Endothelial cell (in vitro differentiated cells): ENCODE measurements around the gene OR56A5. TPM values are rescaled to one million over a fixed set of nuclear protein-coding genes. Genes with fewer than 3 reads are reported as not detected.

Experiments
- DNase-seq: peaks from one replicate; pipeline ENCODE4 v3.0.0; 2021; ENCODE audit warnings: low spot score
- H3K27ac Mint-ChIP-seq: one replicate; pipeline ENCODE4 v1.8.0; 2021; ENCODE audit warnings: mixed read lengths, inconsistent platforms; ENCODE audit not compliant: unreplicated experiment
- H3K27me3 Mint-ChIP-seq: one replicate; pipeline ENCODE4 v1.8.0; 2021; ENCODE audit warnings: mild to moderate bottlenecking, moderate library complexity, mixed read lengths, inconsistent platforms; ENCODE audit not compliant: unreplicated experiment
- H3K36me3 Mint-ChIP-seq: one replicate; pipeline ENCODE4 v1.8.0; 2021; ENCODE audit warnings: mild to moderate bottlenecking, low read depth, mixed read lengths, inconsistent platforms; ENCODE audit not compliant: unreplicated experiment
- H3K4me1 Mint-ChIP-seq: one replicate; pipeline ENCODE4 v1.8.0; 2021; ENCODE audit warnings: mild to moderate bottlenecking, mixed read lengths, inconsistent platforms; ENCODE audit not compliant: unreplicated experiment
- H3K4me3 Mint-ChIP-seq: one replicate; pipeline ENCODE4 v1.8.0; 2021; ENCODE audit warnings: mild to moderate bottlenecking, mixed read lengths, inconsistent platforms; ENCODE audit not compliant: unreplicated experiment
- H3K9me3 Mint-ChIP-seq: one replicate; pipeline ENCODE4 v1.8.0; 2021; ENCODE audit warnings: mixed read lengths, inconsistent platforms; ENCODE audit not compliant: unreplicated experiment
- CTCF ChIP-seq: fragments of 200-600 bp; sonication (generic); IDR thresholded peaks from one replicate; pipeline ENCODE4 v1.5.0; 2021; ENCODE audit warnings: antibody characterized with exemption; ENCODE audit not compliant: unreplicated experiment
- total RNA-seq: library from RNA; stranded (reverse); fragmentation: NEBNext Ultra II Directional; extraction: Animal tissue kit (Norgen Biotek cat#: 25700); gene quantifications from one replicate; pipeline ENCODE4 v1.2.1, GENCODE V29; 2021; ENCODE audit not compliant: unreplicated experiment

OR56A5 gene
- total RNA-seq, 1 donor from 2014 or later: not detected

- H3K4me1 Mint-ChIP-seq: no peaks in the 10 kb centered on the region
- TF ChIP-seq CTCF: no peak
- H3K4me3 Mint-ChIP-seq: no peak overlapping the region
- no peak overlapping the region for H3K27ac Mint-ChIP-seq
- H3K36me3 Mint-ChIP-seq: no peaks in the 10 kb centered on the region
- no peak for DNase-seq
- no peaks in the 10 kb centered on the region for H3K27me3 Mint-ChIP-seq
- H3K9me3 Mint-ChIP-seq: no peaks in the 10 kb centered on the region
Observed at GRCh38 chr11:5955586-5955985, 12.7 kb downstream of the OR56A5 start.

- peaks cover 4% of the 10 kb centered on the region for H3K27me3 Mint-ChIP-seq
- no peaks in the 10 kb centered on the region for H3K9me3 Mint-ChIP-seq
- no peak for TF ChIP-seq CTCF
- no peak within 1 kb of the TSS for H3K27ac Mint-ChIP-seq
- peaks cover 3% of the 10 kb centered on the region for H3K4me1 Mint-ChIP-seq
- no peak within 1 kb of the TSS for H3K4me3 Mint-ChIP-seq
- H3K36me3 Mint-ChIP-seq: no peaks in the 10 kb centered on the region
- DNase-seq: no peak
Observed at GRCh38 chr11:5941951-5942350, 26.3 kb downstream of the OR56A5 start, which contains the start of gene OR56A3. TSS of gene OR56A3 (plus strand) at chr11:5942251. CDS start at chr11:5947347, 5,096 bp downstream.

GRCh38 chr11:5940748-5941147 is 27.5 kb downstream of the OR56A5 start:
- H3K4me3 Mint-ChIP-seq: no peak overlapping the region
- no peaks in the 10 kb centered on the region for H3K36me3 Mint-ChIP-seq
- H3K27ac Mint-ChIP-seq: no peak overlapping the region
- H3K4me1 Mint-ChIP-seq: peaks cover 3% of the 10 kb centered on the region
- no peaks in the 10 kb centered on the region for H3K9me3 Mint-ChIP-seq
- no peak for DNase-seq
- H3K27me3 Mint-ChIP-seq: peaks cover 4% of the 10 kb centered on the region
- TF ChIP-seq CTCF: no peak

- no peak for DNase-seq
- TF ChIP-seq CTCF: no peak
- H3K4me1 Mint-ChIP-seq: no peaks in the 10 kb centered on the region
- peaks cover 4% of the 10 kb centered on the region for H3K27me3 Mint-ChIP-seq
- no peak overlapping the region for H3K27ac Mint-ChIP-seq
- H3K36me3 Mint-ChIP-seq: no peaks in the 10 kb centered on the region
- H3K4me3 Mint-ChIP-seq: no peak overlapping the region
- no peaks in the 10 kb centered on the region for H3K9me3 Mint-ChIP-seq
Observed at GRCh38 chr11:5938603-5938965, 29.7 kb downstream of the OR56A5 start.

- no peaks in the 10 kb centered on the region for H3K36me3 Mint-ChIP-seq
- TF ChIP-seq CTCF: no peak
- H3K27ac Mint-ChIP-seq: no peak overlapping the region
Observed at GRCh38 chr11:5937868-5938602, 30.3 kb downstream of the OR56A5 start.

More at GRCh38 chr11:5937868-5938602, 30.3 kb downstream of the OR56A5 start:
- no peaks in the 10 kb centered on the region for H3K9me3 Mint-ChIP-seq
- H3K4me3 Mint-ChIP-seq: no peak overlapping the region
- peaks cover 8% of the 10 kb centered on the region for H3K27me3 Mint-ChIP-seq
- DNase-seq: no peak
- H3K4me1 Mint-ChIP-seq: no peaks in the 10 kb centered on the region
